GM21723 (cell line): ENCODE measurements around the gene OAS2.
"Not testable (repeated sequence)": the region's sequence is repeated elsewhere in the genome, so short reads cannot be mapped to it uniquely, and the experiment has no call there.

Experiments used
- ATAC-seq: cut with Tn5 transposase; IDR thresholded peaks from one replicate; pipeline ENCODE4 v1.9.1; 2021; ENCODE audit warnings: mild to moderate bottlenecking, moderate library complexity; ENCODE audit not compliant: unreplicated experiment

OAS2 gene

GRCh38 chr12:112985642-112986290 lies 7.4 kb downstream of the OAS2 start:
- no peak for ATAC-seq

GRCh38 chr12:112986291-112986800 lies 8.0 kb downstream of the OAS2 start:
- ATAC-seq: no peak

GRCh38 chr12:112987561-112987960 lies 9.2 kb downstream of the OAS2 start:
- no peak for ATAC-seq

DNA sequence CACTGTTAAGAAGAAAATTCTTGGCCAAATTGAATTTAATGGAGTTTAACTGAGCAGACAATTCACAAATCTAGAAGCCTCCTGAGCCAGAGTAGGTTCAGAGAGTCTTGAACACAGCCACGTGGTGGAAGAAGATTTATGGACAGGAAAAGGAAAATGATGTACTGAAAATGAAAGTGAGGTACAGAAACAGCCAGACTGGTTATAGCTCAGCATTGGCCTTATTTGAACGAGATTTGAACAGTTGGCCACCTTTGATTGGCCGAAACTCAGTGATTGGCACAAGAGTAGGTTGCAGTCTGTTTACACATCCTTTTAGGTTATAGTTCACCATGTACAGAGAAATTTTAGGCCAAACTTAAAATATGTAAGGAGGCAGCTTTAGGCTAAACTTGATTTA lies 9.9 kb downstream of the OAS2 start:
- ATAC-seq: no peak

DNA sequence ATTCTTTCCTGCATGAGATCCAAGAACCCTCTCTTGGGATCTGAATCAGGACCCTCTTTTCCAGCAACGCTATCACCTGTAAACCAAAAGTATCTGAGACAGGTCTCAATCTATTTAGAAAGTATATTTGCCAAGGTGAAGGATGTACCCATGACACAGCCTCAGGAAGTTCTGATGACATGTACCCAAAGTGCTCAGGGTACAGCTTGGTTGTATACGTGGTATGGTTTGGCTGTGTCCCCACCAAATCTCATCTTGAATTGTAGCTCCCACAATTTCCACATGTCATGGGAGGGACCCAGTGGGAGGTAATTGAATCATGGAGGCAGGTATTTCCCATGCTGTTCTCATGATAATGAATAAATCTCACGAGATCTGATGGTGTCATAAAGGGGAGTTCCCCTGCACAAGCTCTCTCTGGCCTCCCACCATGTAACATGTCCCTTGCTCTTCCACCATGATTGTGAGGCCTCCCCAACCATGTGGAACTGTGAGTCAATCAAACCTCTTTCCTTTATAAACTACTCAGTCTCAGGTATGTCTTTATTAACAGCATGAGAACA lies 10.6 kb downstream of the OAS2 start:
- ATAC-seq: not testable (repeated sequence)

GRCh38 chr12:112989806-112990205 lies 11.5 kb downstream of the OAS2 start:
- no peak for ATAC-seq

DNA sequence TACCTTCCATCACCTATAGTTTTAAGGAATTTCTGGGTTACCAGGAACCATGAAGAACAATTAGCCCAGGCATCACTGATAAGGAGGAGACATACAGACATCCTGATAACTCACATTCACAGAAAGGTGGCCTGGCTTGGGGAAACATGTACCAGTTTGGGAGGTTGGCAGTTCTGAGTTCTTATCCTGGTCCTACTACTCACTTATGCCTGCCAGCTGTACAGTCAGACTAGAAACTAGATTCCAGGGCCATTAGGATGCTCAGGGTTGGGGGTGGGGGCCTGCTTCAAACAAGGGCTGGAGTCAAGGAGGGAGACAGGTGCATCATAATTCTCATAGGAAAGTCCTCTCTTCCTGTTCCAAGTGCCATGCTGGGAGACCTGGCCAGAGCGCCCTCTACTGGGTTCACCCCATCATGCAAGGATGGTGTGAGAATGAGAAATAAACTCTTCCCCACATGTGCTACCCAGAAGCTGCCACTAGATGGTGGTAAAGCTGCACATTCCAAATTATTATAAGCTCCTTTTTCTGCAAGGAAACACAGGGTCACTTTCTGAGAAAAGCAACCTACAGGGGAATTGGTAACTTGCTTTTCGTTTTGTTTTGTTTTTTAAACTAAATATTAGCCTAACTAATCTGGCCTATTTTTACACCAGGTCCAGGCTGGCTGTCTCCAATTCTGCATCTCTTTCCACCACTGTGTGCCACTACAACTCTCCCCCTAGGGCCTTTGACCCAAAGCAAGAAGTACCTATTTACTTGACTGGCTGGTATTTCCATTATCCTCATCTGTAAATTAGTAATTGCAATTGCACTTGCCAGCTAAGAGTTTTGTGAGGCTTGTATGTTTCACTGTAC lies 14.5 kb downstream of the OAS2 start:
- no peak for ATAC-seq

DNA sequence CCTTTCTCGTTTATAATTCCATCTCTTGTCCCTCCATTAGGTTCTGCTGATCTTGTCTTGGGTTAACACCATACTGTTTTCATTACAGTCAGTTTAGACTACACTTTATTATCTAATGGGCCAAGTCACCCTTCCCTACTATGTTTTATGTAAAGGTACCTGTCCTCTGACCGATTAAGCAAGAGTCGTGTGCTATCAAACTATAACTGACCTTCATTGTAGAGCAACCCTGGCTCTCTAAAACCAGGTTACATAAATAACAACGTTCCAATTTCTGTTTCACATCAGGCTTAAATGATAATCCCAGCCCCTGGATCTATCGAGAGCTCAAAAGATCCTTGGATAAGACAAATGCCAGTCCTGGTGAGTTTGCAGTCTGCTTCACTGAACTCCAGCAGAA lies 16.7 kb downstream of the OAS2 start:
- no peak for ATAC-seq

DNA sequence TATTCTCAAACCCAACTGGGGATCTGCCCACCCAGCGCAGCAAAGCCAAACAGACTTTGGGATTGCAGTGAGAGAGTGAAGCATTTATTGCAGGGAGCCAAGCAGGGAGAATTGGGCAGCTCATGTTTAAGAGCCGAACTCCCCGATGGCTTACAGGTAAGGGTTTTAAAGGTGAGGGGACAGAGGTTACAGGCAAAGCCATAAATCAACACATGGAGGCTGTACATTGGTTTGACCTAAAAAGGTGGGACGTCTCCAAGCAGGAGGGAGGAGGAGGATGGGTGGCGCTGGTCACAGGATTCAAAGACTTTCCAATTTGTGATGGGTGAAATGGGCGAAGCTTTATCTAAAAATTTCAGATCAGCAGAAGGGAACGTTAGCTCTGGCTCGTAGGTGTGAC lies 18.2 kb downstream of the OAS2 start:
- no peak for ATAC-seq

- ATAC-seq: no peak
These were observed 19.2 kb downstream of the OAS2 start for GRCh38 chr12:112997506-112997905.

GRCh38 chr12:112998987-112999767 lies 20.9 kb downstream of the OAS2 start:
- no peak for ATAC-seq

DNA sequence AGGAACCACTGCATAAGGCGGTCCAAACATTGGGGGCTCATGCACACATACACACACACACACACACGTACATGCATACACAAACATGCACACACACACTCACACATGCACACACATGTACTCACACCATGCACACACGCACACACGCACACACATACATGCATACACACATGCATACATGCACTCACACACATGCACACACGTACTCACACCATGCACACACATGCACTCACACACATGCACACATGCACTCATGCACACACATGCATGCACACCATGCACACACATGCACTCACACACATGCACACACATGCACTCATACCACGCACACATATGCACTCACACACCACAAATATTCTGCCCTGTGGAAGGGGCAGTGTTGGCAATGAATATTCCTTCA lies 22.1 kb downstream of the OAS2 start:
- ATAC-seq: no peak

GRCh38 chr12:113002155-113002554 lies 23.8 kb downstream of the OAS2 start:
- ATAC-seq: no peak

- ATAC-seq: no peak
These were observed 24.4 kb downstream of the OAS2 start for GRCh38 chr12:113002676-113003075.

DNA sequence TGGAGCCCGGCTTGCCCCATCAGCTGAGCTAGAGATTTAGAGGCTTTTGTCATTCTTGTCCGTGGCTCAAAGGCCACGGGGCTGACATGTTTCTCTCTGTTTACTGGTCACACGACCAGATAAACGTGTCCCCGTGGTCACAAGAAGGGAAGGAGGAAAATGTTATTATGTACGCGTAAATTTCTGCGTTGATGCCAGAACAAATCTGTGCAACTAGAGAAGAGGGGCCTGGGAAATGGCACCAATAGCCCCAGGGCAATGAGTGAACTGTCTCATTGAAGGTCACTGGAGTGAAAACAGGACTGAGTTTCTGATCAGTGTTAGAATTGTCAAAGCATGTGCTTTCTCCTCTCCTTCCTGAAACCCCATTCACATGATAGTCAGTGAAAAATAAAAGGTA lies 25.3 kb downstream of the OAS2 start:
- no peak for ATAC-seq

DNA sequence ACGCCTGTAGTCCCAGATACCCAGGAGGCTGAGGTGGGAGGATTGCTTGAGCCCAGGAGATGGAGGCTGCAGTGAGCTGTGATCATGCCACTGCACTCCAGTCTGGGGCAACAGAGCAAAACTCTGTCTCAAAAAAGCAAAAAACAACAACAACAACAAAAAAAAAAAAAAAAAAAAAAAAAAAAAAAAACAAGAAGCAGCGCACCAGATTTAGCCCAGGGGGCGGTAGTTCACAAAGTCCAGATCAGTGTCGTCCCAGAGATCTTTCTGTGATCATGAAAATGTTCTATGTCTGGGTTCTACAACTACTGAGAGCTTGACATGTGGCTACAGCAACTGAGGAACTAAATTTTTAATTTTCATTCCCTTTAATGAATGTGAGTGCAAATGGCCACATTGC lies 27.4 kb downstream of the OAS2 start:
- ATAC-seq: no peak

GRCh38 chr12:113006206-113006605 lies 27.9 kb downstream of the OAS2 start:
- no peak for ATAC-seq

DNA sequence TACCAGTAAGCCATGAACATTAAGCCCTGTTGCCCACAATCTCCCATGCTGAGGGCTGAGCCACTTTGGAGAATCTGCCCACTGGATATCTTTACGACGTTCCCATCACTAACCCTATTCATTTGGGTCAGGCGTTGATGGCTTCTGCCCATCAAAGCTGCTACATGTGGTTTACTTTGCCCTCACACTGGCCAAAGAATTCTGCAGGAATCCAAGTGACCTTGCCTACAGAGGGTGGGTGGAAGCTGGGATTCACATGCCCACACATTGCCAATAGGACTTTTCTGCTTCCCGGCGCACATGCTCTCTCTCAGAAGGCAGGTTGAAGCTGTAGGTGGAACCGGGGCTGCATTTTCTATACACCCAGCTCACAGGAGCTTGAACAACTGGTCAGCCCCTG lies 28.3 kb downstream of the OAS2 start:
- ATAC-seq: no peak

GRCh38 chr12:113007166-113007565 lies 28.8 kb downstream of the OAS2 start:
- no peak for ATAC-seq

GRCh38 chr12:113010701-113011100 lies 32.4 kb downstream of the OAS2 start:
- no peak for ATAC-seq

- no peak for ATAC-seq
These were observed 36.2 kb downstream of the OAS2 start for GRCh38 chr12:113014565-113014964.
